Measurements from ENCODE around the gene CFL2. TPM values are rescaled to one million over a fixed set of nuclear protein-coding genes. Genes with fewer than 3 reads are reported as not detected.

CFL2 gene
- total RNA-seq, 2 donors from 2014 or later, result 46.3 to 79.2 TPM

Small RNAs within 50 kb of the gene (small RNA-seq; reads per million reads assigned to genes)
- 0 reads per million in 2 donors for gene RNU6-1261P

Other genes starting within 250 kb of the CFL2 start
- gene EAPP, start 174.9 kb downstream of the CFL2 start, total RNA-seq, result 10 to 100 TPM; 41.6 to 52.6 TPM
- gene SNX6, start 84.4 kb downstream of the CFL2 start, total RNA-seq, result 100 to 1,000 TPM; 116 to 128 TPM
- 10 to 100 TPM; 25.3 to 31.5 TPM for gene BAZ1A, start 160.8 kb upstream of the CFL2 start, total RNA-seq